AG04450 (cell line): ENCODE measurements around the gene GRM8. TPM values are rescaled to one million over a fixed set of nuclear protein-coding genes. Genes with fewer than 3 reads are reported as not detected.

Experiments used
- CTCF ChIA-PET: fragments of 300-600, 350-600 bp; formaldehyde crosslinking; extraction: SDS; loops from one replicate; lab custom pipeline; 2022; ENCODE audit warnings: antibody characterized with exemption, inconsistent platforms; lab: Charles Lee
- POLR2A ChIA-PET: fragments of 350-600 bp; formaldehyde crosslinking; extraction: SDS; loops from one replicate; lab custom pipeline; 2021; ENCODE audit warnings: antibody characterized with exemption, inconsistent platforms; lab: Yijun Ruan, JAX
- DNase-seq: peaks from one replicate; pipeline ENCODE4 v3.0.0-alpha.2; 2011; ENCODE audit warnings: low read depth, low spot score
- H3K27ac ChIP-seq: one replicate; pipeline ENCODE4 v1.5.1; 2012; ENCODE audit warnings: low read depth, low read length, control low read depth
- H3K27me3 ChIP-seq: one replicate; pipeline ENCODE4 v1.6.0; 2012; ENCODE audit warnings: low read length; ENCODE audit not compliant: control insufficient read depth, insufficient read depth
- H3K4me3 ChIP-seq: 2 replicates; pipeline ENCODE4 v1.5.1; 2011; ENCODE audit warnings: mild to moderate bottlenecking, low read depth, low read length, control low read depth
- H3K9me3 ChIP-seq: 2 replicates; pipeline ENCODE4 v1.5.1; 2012; ENCODE audit warnings: low read length; ENCODE audit not compliant: control insufficient read depth, insufficient read depth
- CTCF ChIP-seq: IDR thresholded peaks from 2 replicates; pipeline ENCODE4 v1.5.1; 2011; ENCODE audit warnings: low read depth, low read length, control low read depth, inconsistent platforms
- polyA plus RNA-seq: library from polyadenylated mRNA; depleted of rRNA; stranded (reverse); fragments of >200 nt; gene quantifications from 2 replicates; pipeline ENCODE4 v1.2.3, GENCODE V29; 2011

The GRM8 gene
- polyA plus RNA-seq, 1 experiment = not detected

- H3K27ac ChIP-seq = no peak overlapping the region
- no peak for TF ChIP-seq CTCF
- CTCF ChIA-PET = no interaction called here
- POLR2A ChIA-PET = no interaction called here
- DNase-seq = no peak
- H3K4me3 ChIP-seq = no peak overlapping the region
- H3K27me3 ChIP-seq = no peaks in the 10 kb centered on the region
- H3K9me3 ChIP-seq = peaks cover 5% of the 10 kb centered on the region; the same call in 1 of the 2 replicates
Observed at GRCh38 chr7:126776498-126776897, 476.2 kb downstream of the GRM8 start.

- Histone ChIP-seq H3K9me3 (peaks cover 2% of the 10 kb centered on the region; the same call in 1 of the 2 replicates), H3K27ac (no peak overlapping the region), H3K4me3 (no peak overlapping the region), H3K27me3 (no peaks in the 10 kb centered on the region)
- CTCF ChIA-PET = no interaction called here
- POLR2A ChIA-PET = no interaction called here
- no peak for DNase-seq
- no peak for TF ChIP-seq CTCF
Observed at GRCh38 chr7:126774077-126774476, 478.7 kb downstream of the GRM8 start.

GRCh38 chr7:126768836-126769235, 483.9 kb downstream of the GRM8 start:
- TF ChIP-seq CTCF = no peak
- Histone ChIP-seq H3K27ac (no peak overlapping the region), H3K4me3 (no peak overlapping the region), H3K27me3 (no peaks in the 10 kb centered on the region), H3K9me3 (peaks cover 2% of the 10 kb centered on the region; the same call in 1 of the 2 replicates)
- CTCF ChIA-PET = no interaction called here
- POLR2A ChIA-PET = no interaction called here
- no peak for DNase-seq

GRCh38 chr7:126760914-126761577, 491.7 kb downstream of the GRM8 start:
- ChIA-PET POLR2A (no interaction called here), CTCF (no interaction called here)
- H3K27ac ChIP-seq = no peak overlapping the region
- no peak for TF ChIP-seq CTCF
- no peak for DNase-seq
- H3K27me3 ChIP-seq = no peaks in the 10 kb centered on the region
- peaks cover 3% of the 10 kb centered on the region; the same call in 1 of the 2 replicates for H3K9me3 ChIP-seq
- no peak overlapping the region for H3K4me3 ChIP-seq

GRCh38 chr7:126755381-126755780, 497.4 kb downstream of the GRM8 start:
- no peaks in the 10 kb centered on the region for H3K9me3 ChIP-seq
- H3K27me3 ChIP-seq = no peaks in the 10 kb centered on the region
- H3K4me3 ChIP-seq = no peak overlapping the region
- H3K27ac ChIP-seq = no peak overlapping the region
- ChIA-PET POLR2A (no interaction called here), CTCF (no interaction called here)
- no peak for DNase-seq
- TF ChIP-seq CTCF = no peak
